CD4-positive, alpha-beta memory T cell (primary cell): ENCODE results near the gene RMI1. TPM values are rescaled to one million over a fixed set of nuclear protein-coding genes. Genes with fewer than 3 reads are reported as not detected.

ENCODE experiments used
- CTCF ChIA-PET: fragments of 350-600 bp; sonication (Branson Sonifier 250); formaldehyde crosslinking; loops from one replicate; lab custom pipeline; 2021; ENCODE audit warnings: inconsistent platforms; ENCODE audit not compliant: partially characterized antibody; lab: Charles Lee
- POLR2A ChIA-PET: fragments of 350-600 bp; sonication (Branson Sonifier 250); formaldehyde crosslinking; loops from one replicate; lab custom pipeline; 2021; ENCODE audit not compliant: partially characterized antibody; lab: Charles Lee
- DNase-seq, 5 donors: peaks; one replicate each; pipeline versions ENCODE4 v3.0.0 to v3.0.0-alpha.2; 2020 to 2022; ENCODE audit warnings: mixed read lengths in 1 of 5
- H3K27ac ChIP-seq: one replicate; pipeline ENCODE4 v1.7.0; 2013; ENCODE audit warnings: low read depth, low read length
- H3K27me3 ChIP-seq: 2 replicates; pipeline ENCODE4 v1.7.0; 2013; ENCODE audit warnings: mild to moderate bottlenecking, low read length, moderate library complexity; ENCODE audit not compliant: insufficient read depth
- H3K36me3 ChIP-seq: 2 replicates; pipeline ENCODE4 v1.7.0; 2013; ENCODE audit warnings: mild to moderate bottlenecking, low read length, moderate library complexity; ENCODE audit not compliant: insufficient read depth
- H3K4me1 ChIP-seq: 2 replicates; pipeline ENCODE4 v1.7.0; 2013; ENCODE audit warnings: mild to moderate bottlenecking, low read length, moderate library complexity; ENCODE audit not compliant: insufficient read depth
- H3K4me3 ChIP-seq, 2 donors: one replicate each; pipeline ENCODE4 v1.7.0; 2013; ENCODE audit warnings: low read length in 2 of 2, mild to moderate bottlenecking in 1 of 2
- H3K9me3 ChIP-seq, 2 donors: one replicate each; pipeline ENCODE4 v1.7.0; 2013; ENCODE audit warnings: low read length in 2 of 2, control low read depth in 1 of 2; ENCODE audit not compliant: control insufficient read depth in 1 of 2
- H3K27ac Mint-ChIP-seq, 7 donors: one replicate each; pipeline ENCODE4 v1.8.0; 2020 to 2021; ENCODE audit warnings: mixed read lengths in 7 of 7, mild to moderate bottlenecking in 6 of 7, inconsistent platforms in 3 of 7, moderate library complexity in 3 of 7
- H3K27me3 Mint-ChIP-seq, 2 donors: one replicate each; pipeline ENCODE4 v1.8.0; 2020 to 2021; ENCODE audit warnings: mixed read lengths in 2 of 2
- H3K36me3 Mint-ChIP-seq, 2 donors: one replicate each; pipeline ENCODE4 v1.8.0; 2020 to 2021; ENCODE audit warnings: mixed read lengths in 2 of 2, inconsistent platforms in 1 of 2, mild to moderate bottlenecking in 1 of 2
- H3K4me1 Mint-ChIP-seq, 4 donors: one replicate each; pipeline ENCODE4 v1.8.0; 2020 to 2021; ENCODE audit warnings: mixed read lengths in 4 of 4, mild to moderate bottlenecking in 1 of 4
- H3K4me3 Mint-ChIP-seq, 8 donors: one replicate each; pipeline ENCODE4 v1.8.0; 2020 to 2021; ENCODE audit warnings: mixed read lengths in 8 of 8, mild to moderate bottlenecking in 7 of 8, moderate library complexity in 6 of 8, inconsistent platforms in 3 of 8
- H3K9me3 Mint-ChIP-seq, 8 donors: one replicate each; pipeline ENCODE4 v1.8.0; 2020 to 2021; ENCODE audit warnings: mixed read lengths in 8 of 8, mild to moderate bottlenecking in 5 of 8, inconsistent platforms in 3 of 8, moderate library complexity in 1 of 8
- intact Hi-C: fragments of 100-400 bp; cut with micrococcal nuclease; formaldehyde crosslinking; loops from one replicate; pipeline ENCODE4 v1.15.1; 2023
- polyA plus RNA-seq, 2 donors: library from polyadenylated mRNA; unstranded; fragments of 300-500 nt; fragmentation: Illumina TruSeq; gene quantifications; one replicate each; pipeline ENCODE4 v1.2.3, GENCODE V29; 2021
- total RNA-seq, 2 experiments: library from RNA; stranded (reverse); gene quantifications; one replicate each; pipeline ENCODE4 v1.2.3, GENCODE V29; 2021

Gene RMI1
- total and polyA plus RNA-seq, 4 experiments from 2014 or later, result 5.6 to 7.3 (median 6.5) TPM

GRCh38 chr9:83975300-83975699, 5.3 kb upstream of the RMI1 start:
- Histone ChIP-seq H3K27ac (no peak overlapping the region), H3K36me3 (peaks cover 75% of the 10 kb centered on the region), H3K4me3 (no peak overlapping the region), H3K9me3 (no peaks in the 10 kb centered on the region), H3K27me3 (no peaks in the 10 kb centered on the region), H3K4me1 (peaks cover 69% of the 10 kb centered on the region)
- ChIA-PET POLR2A (no interaction called here), CTCF (no interaction called here)
- peaks cover 0 to 3% (median 0%) of the 10 kb centered on the region in 8 donors for H3K9me3 Mint-ChIP-seq
- peak overlapping the region in 4 of 7 donors; percentile 48 to 100 (median 76) for H3K27ac Mint-ChIP-seq
- no peaks in the 10 kb centered on the region for H3K27me3 Mint-ChIP-seq
- H3K4me3 Mint-ChIP-seq, result peak overlapping the region in 4 of 8 donors; percentile 47 to 72 (median 58)
- no peak for DNase-seq
- H3K36me3 Mint-ChIP-seq, result peaks cover 80 to 91% of the 10 kb centered on the region in 2 donors
- peaks cover 33 to 92% (median 48%) of the 10 kb centered on the region in 4 donors for H3K4me1 Mint-ChIP-seq
- intact Hi-C loops, result no loop called here

GRCh38 chr9:83976372-83976771, 4.2 kb upstream of the RMI1 start:
- Mint-ChIP-seq H3K4me3 (peak overlapping the region in 5 of 8 donors; percentile 38 to 100 (median 99)), H3K9me3 (peaks cover 0 to 5% (median 0%) of the 10 kb centered on the region in 8 donors), H3K27me3 (no peaks in the 10 kb centered on the region), H3K36me3 (peaks cover 69 to 88% of the 10 kb centered on the region in 2 donors), H3K27ac (peak overlapping the region in 6 of 7 donors; percentile 18 to 100 (median 38)), H3K4me1 (peaks cover 35 to 91% (median 47%) of the 10 kb centered on the region in 4 donors)
- no peak for DNase-seq
- H3K27ac ChIP-seq, result no peak overlapping the region
- peaks cover 64% of the 10 kb centered on the region for H3K36me3 ChIP-seq
- CTCF ChIA-PET, result interaction anchor here (1.1 to 1.5 kb wide), 2 partner anchors 16 to 355 kb away, joined by 3 to 4 read pairs; no protein-coding TSS in a partner anchor
- H3K4me3 ChIP-seq, result no peak overlapping the region
- peaks cover 64% of the 10 kb centered on the region for H3K4me1 ChIP-seq
- intact Hi-C loops, result no loop called here
- H3K27me3 ChIP-seq, result no peaks in the 10 kb centered on the region
- H3K9me3 ChIP-seq, result no peaks in the 10 kb centered on the region
- POLR2A ChIA-PET, result interaction anchor here (0.7 to 1.5 kb wide), 2 partner anchors 10 to 19 kb away, joined by 3 to 6 read pairs; no protein-coding TSS in a partner anchor

GRCh38 chr9:83977196-83977595, 3.4 kb upstream of the RMI1 start:
- Histone ChIP-seq H3K4me1 (peaks cover 70% of the 10 kb centered on the region), H3K27me3 (no peaks in the 10 kb centered on the region), H3K27ac (peak overlapping the region; percentile 98), H3K36me3 (peaks cover 56% of the 10 kb centered on the region), H3K9me3 (no peaks in the 10 kb centered on the region), H3K4me3 (no peak overlapping the region)
- no peaks in the 10 kb centered on the region for H3K27me3 Mint-ChIP-seq
- H3K9me3 Mint-ChIP-seq, result peaks cover 0 to 5% (median 0%) of the 10 kb centered on the region in 8 donors
- ChIA-PET CTCF (interaction anchor here (0.9 to 1.5 kb wide), 4 partner anchors 17 to 356 kb away, joined by 3 to 6 read pairs (median 4); partner anchors contain the start of gene UBQLN1), POLR2A (interaction anchor here (1.5 to 2.1 kb wide), 2 partner anchors 10 to 19 kb away, joined by 6 read pairs; no protein-coding TSS in a partner anchor)
- H3K4me3 Mint-ChIP-seq, result peak overlapping the region; percentile 94 to 100 (median 100)
- H3K36me3 Mint-ChIP-seq, result peaks cover 61 to 81% of the 10 kb centered on the region in 2 donors
- intact Hi-C loops, result no loop called here
- peak overlapping the region in 6 of 7 donors; percentile 41 to 100 (median 99) for H3K27ac Mint-ChIP-seq
- no peak for DNase-seq
- H3K4me1 Mint-ChIP-seq, result peaks cover 36 to 88% (median 46%) of the 10 kb centered on the region in 4 donors

- POLR2A ChIA-PET, result interaction anchor here (0.7 to 4.2 kb wide), 24 partner anchors 8 to 1762 kb away, joined by 3 to 64 read pairs (median 6); partner anchors contain the start of genes AGTPBP1, IDNK, KIF27 and UBQLN1
- peak overlapping the region; percentile 98 for H3K27ac ChIP-seq
- no peaks in the 10 kb centered on the region for H3K9me3 ChIP-seq
- peaks cover 38% of the 10 kb centered on the region for H3K36me3 ChIP-seq
- H3K4me1 ChIP-seq, result peaks cover 53% of the 10 kb centered on the region
- intact Hi-C loops, result loop anchor here (1.0 kb wide), 2 partner anchors 12 to 23 kb away; a partner anchor contains a TSS
- peak overlapping the region; percentile 94 to 100 (median 100) for H3K4me3 Mint-ChIP-seq
- H3K4me3 ChIP-seq, result peak overlapping the region; percentile 90 to 99
- CTCF ChIA-PET, result interaction anchor here (1.0 to 2.3 kb wide), 3 partner anchors 19 to 194 kb away, joined by 3 to 8 read pairs (median 6); partner anchors contain the start of gene KIF27
- H3K4me1 Mint-ChIP-seq, result peaks cover 36 to 81% (median 50%) of the 10 kb centered on the region in 4 donors
- H3K27ac Mint-ChIP-seq, result peak overlapping the region; percentile 98 to 100 (median 99)
- no peaks in the 10 kb centered on the region for H3K27me3 ChIP-seq
- peaks cover 47 to 65% of the 10 kb centered on the region in 2 donors for H3K36me3 Mint-ChIP-seq
- peaks cover 0 to 5% (median 0%) of the 10 kb centered on the region in 8 donors for H3K9me3 Mint-ChIP-seq
- no peaks in the 10 kb centered on the region for H3K27me3 Mint-ChIP-seq
- DNase-seq, result peak; percentile 88 to 93 (median 89)
These were observed 1.4 kb upstream of the RMI1 start for GRCh38 chr9:83978992-83979811.

- Mint-ChIP-seq H3K36me3 (peaks cover 40 to 58% of the 10 kb centered on the region in 2 donors), H3K4me1 (peaks cover 30 to 75% (median 43%) of the 10 kb centered on the region in 4 donors), H3K27ac (peak within 1 kb of the TSS; percentile 98 to 100 (median 99)), H3K9me3 (peaks cover 0 to 5% (median 0%) of the 10 kb centered on the region in 8 donors), H3K27me3 (no peaks in the 10 kb centered on the region), H3K4me3 (peak within 1 kb of the TSS; percentile 94 to 100 (median 100))
- H3K4me3 ChIP-seq, result peak within 1 kb of the TSS; percentile 90 to 99
- DNase-seq, result peak; percentile 98 to 100 (median 99)
- peaks cover 46% of the 10 kb centered on the region for H3K4me1 ChIP-seq
- ChIA-PET CTCF (interaction anchor here (1.0 to 2.3 kb wide), 4 partner anchors 12 to 193 kb away, joined by 3 to 8 read pairs (median 4); partner anchors contain the start of gene KIF27), POLR2A (interaction anchor here (0.7 to 4.2 kb wide), 33 partner anchors 8 to 1962 kb away, joined by 3 to 64 read pairs (median 4); partner anchors contain the start of genes AGTPBP1, IDNK, KIF27 and NAA35)
- H3K27me3 ChIP-seq, result no peaks in the 10 kb centered on the region
- peaks cover 31% of the 10 kb centered on the region for H3K36me3 ChIP-seq
- no peaks in the 10 kb centered on the region for H3K9me3 ChIP-seq
- peak within 1 kb of the TSS; percentile 98 for H3K27ac ChIP-seq
- intact Hi-C loops, result loop anchor here (1.0 to 5.0 kb wide), 7 partner anchors 13 to 1960 kb away; partner anchors contain the start of genes GKAP1, IDNK and KIF27
These were observed 702 bp upstream of the RMI1 start, which contains the start of gene HNRNPK for GRCh38 chr9:83979812-83980394. Gene HNRNPK, minus strand, starts transcription at chr9:83980215. Its CDS starts 1,963 bp downstream, at chr9:83978252.

GRCh38 chr9:83981126-83981871, 694 bp downstream of the RMI1 start:
- H3K4me1 ChIP-seq, result peaks cover 32% of the 10 kb centered on the region
- Mint-ChIP-seq H3K9me3 (peaks cover 0 to 5% (median 0%) of the 10 kb centered on the region in 8 donors), H3K27me3 (no peaks in the 10 kb centered on the region), H3K36me3 (peaks cover 26 to 44% of the 10 kb centered on the region in 2 donors), H3K4me1 (peaks cover 19 to 61% (median 30%) of the 10 kb centered on the region in 4 donors), H3K4me3 (peak overlapping the region; percentile 94 to 100 (median 100)), H3K27ac (peak overlapping the region; percentile 91 to 100 (median 98))
- no peaks in the 10 kb centered on the region for H3K27me3 ChIP-seq
- no peaks in the 10 kb centered on the region for H3K9me3 ChIP-seq
- H3K27ac ChIP-seq, result peak overlapping the region; percentile 98
- peak in 1 of 5 donors; percentile 28 for DNase-seq
- POLR2A ChIA-PET, result interaction anchor here (0.8 to 4.2 kb wide), 19 partner anchors 8 to 1760 kb away, joined by 3 to 64 read pairs (median 7); partner anchors contain the start of genes AGTPBP1, IDNK, KIF27 and UBQLN1
- peak overlapping the region; percentile 90 to 99 for H3K4me3 ChIP-seq
- intact Hi-C loops, result loop anchor here (1.0 to 5.0 kb wide), 2 partner anchors 164 to 192 kb away; partner anchors contain the start of gene GKAP1
- CTCF ChIA-PET, result interaction anchor here (0.6 to 2.3 kb wide), 4 partner anchors 21 to 191 kb away, joined by 3 to 8 read pairs (median 5); partner anchors contain the start of gene KIF27
- peaks cover 17% of the 10 kb centered on the region for H3K36me3 ChIP-seq
